Measurements from ENCODE around the gene ERN1.
"Not testable (repeated sequence)": the region's sequence is repeated elsewhere in the genome, so short reads cannot be mapped to it uniquely, and the experiment has no call there.

DNA sequence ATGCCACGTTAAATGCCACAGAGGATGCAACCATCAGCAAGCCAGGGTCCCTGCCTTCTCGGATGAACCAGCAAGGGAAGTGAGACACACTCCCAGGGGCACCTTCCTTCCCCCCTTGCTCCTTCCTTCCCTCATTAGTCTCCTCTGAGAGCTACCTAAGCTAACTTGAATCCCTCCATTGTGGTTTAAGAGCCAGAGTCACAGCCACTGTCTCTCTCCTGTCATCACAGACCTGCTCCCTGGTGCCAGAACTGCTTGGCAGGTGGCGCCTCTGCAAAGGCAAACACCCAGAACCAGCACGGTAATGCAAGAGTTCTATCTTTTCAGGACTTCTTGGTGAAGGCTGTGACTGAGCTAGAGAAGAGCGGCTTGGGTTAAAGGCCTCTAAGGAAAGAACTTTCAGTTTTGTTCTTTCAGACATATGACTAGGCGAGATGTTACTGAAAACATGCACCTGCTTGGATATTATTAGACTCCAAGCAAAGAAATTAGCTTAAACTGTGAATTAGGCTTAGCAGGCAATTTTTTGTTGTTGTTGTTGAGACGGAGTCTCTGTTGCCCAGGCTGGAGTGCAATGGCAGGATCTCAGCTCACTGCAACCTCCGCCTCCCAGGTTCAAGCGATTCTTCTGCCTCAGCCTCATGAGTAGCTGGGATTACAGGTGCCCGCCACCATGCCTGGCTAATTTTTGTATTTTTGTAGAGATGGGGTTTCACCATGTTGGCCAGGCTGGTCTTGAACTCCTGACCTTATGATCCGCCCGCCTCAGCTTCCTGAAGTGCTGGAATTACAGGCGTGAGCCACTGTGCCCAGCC lies 8.8 kb downstream of the ERN1 start:
- TF ChIP-seq, protein P1, sequence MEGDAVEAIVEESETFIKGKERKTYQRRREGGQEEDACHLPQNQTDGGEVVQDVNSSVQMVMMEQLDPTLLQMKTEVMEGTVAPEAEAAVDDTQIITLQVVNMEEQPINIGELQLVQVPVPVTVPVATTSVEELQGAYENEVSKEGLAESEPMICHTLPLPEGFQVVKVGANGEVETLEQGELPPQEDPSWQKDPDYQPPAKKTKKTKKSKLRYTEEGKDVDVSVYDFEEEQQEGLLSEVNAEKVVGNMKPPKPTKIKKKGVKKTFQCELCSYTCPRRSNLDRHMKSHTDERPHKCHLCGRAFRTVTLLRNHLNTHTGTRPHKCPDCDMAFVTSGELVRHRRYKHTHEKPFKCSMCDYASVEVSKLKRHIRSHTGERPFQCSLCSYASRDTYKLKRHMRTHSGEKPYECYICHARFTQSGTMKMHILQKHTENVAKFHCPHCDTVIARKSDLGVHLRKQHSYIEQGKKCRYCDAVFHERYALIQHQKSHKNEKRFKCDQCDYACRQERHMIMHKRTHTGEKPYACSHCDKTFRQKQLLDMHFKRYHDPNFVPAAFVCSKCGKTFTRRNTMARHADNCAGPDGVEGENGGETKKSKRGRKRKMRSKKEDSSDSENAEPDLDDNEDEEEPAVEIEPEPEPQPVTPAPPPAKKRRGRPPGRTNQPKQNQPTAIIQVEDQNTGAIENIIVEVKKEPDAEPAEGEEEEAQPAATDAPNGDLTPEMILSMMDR (IDR thresholded peaks at IDR 0.05), result not testable (repeated sequence)
- not testable (repeated sequence) for TF ChIP-seq POLR2A (IDR thresholded peaks at IDR 0.05)

Data from body of pancreas (tissue), 4 donors.